GM21447 (cell line): ENCODE data around the gene C3orf62.
"Not testable (repeated sequence)": the region's sequence is repeated elsewhere in the genome, so short reads cannot be mapped to it uniquely, and the experiment has no call there.

Experiments used
- ATAC-seq: cut with Tn5 transposase; IDR thresholded peaks from one replicate; pipeline ENCODE4 v1.9.1; 2021; ENCODE audit not compliant: unreplicated experiment

The C3orf62 gene

DNA sequence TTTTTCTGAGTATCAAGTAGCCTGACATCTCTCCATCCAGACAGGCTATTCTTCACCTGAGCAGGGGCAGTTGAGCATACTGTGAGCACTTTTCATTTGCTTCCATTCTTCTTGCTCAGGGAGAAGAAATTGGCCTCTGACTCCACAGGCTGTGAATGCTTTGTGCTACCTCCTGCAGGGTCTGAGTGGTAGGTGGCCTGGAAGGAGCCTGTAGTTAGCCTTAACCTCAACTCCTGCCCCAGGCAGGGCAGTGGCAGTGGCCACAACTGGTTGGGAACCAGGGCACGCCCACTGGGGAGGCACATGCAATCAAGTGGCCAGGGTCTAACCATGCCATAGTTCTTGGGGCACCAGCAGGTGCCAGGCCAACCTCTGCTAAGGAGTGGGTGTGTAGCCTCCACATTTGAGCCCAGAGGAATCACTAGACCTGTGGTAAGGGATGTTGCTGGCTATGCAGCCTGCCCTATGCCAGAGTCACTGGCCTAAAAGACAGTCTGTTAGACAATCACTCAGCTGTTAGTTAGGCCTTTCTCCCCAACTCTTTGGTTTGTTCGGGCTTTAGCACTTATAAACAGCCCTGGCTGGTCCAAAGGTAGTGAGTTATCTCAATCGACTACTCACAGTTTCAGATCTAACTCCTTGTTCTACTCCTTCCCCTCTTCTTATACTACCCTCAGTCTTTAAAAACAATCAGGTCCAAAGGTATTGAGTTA lies 7.4 kb downstream of the C3orf62 start:
- ATAC-seq: no peak

DNA sequence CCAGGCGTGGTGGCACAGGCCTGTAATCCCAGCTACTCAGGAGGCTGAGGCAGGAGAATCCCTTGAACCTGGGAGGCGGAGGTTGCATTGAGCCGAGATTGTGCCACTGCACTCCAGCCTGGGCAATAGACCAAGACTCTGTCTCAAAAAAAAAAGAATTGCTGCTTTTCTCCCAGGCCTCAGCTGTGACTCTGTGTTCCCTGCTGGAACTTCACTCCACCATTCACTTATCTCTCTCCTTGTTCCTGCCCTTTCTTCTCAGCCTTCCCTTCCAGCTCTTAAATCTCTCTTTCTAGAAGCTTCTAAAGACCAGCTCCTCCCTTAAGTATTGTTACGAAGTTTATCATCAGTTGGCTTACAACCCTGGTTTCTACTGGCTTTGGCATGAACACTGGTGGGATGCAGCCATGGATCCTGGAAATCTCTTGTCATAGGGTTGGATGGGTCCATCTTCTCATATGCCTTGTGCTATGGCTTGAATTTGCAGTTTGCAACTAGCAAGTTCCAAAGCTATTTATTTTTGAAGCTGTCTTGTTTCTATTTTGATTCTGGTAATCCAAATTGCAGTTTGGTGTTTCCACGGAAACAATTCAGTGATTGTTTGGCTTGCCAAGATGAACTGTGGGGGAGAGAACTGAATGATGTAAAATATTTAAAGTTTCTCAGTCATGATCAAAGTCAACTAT lies 10.5 kb downstream of the C3orf62 start:
- no peak for ATAC-seq

DNA sequence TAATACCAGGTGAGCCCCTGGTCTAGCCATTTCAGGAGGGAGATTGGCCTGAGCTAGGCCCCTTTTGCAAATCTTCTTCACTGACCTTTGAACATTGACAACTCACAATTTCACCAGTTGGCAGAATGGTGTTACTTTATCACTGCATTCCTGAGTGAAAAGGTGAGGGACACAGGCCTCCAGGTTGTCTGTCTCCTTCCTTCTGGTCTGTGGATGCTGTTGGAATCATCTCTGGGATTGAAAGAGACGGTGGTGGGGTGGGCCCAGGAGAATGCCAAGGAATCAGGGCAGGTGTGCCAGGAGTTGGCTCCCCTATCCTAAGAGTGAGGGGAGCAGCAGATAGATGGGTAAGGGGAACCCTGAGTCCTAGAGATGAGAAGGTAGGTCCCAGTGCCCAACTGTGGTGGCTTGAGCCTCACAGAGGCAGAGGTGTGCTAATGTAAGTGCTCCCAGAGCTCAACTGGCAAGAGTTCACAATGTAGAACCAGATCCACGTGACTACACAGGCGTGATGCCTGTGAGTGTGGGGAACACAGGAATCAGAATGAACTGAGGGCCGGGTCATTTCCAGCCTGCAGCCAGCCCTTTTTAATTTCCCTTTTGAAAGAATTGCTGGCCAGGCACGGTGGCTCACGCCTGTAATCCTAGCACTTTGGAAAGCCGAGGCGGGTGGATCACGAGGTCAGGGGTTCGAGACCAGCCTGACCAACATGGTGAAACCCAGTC lies 11.2 kb downstream of the C3orf62 start:
- ATAC-seq: no peak

DNA sequence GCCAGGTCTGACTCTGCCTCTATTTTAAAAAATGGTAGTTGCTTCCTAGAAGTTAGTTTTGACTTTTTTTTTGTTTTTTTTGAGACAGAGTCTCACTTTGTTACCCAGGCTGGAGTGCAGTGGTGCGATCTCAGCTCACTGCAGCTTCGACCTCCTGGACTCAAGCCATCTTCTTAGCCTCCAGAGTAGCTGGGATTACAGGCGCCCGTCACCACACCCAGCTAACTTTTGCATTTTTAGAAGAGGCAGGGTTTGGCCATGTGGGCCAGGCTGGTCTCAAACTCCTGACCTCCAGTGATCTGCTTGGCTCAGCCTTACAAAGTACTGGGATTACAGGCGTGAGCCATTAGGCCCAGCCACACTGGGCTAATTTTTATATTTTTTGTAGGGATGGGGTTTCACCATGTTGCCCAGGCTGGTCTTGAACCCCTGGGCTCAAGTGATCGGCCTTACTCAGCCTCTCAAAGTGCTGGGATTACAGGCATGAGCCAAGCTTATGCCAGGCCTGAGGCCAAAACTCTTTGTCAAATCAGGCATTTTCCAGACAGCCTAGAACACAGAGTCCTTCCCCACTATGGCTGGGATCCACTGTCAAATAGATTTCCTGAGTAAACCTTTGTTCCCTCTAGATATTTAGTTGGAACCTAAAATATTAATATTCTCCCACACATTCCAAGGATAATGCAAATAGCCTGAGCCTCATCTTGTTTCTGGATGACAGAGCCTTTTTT lies 13.7 kb downstream of the C3orf62 start:
- ATAC-seq: no peak

DNA sequence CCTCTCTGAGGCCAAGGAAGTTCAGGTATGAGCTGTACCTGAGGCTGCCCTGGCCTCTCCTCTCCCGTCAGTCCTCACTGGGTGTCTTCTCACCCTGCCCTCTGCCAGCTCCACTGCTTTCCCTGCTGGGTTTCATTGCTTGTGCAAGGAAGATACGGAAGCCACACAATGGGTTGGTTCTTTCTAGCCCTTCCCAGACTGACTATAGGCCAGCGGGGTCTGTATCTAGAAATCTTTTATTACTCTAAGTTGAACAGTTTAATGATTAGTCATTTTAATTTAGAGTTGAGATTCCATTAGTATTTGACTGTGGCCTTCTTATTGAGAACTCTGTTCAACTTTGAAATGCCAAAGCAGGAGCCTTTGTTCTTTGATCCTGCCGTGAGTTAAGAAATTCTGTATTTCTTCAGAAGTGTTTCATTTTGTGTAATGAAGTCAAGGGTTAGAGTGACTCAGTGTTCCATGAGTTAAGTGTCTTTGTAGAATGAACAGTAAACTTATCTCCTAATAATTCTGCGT lies 16.2 kb downstream of the C3orf62 start:
- no peak for ATAC-seq

DNA sequence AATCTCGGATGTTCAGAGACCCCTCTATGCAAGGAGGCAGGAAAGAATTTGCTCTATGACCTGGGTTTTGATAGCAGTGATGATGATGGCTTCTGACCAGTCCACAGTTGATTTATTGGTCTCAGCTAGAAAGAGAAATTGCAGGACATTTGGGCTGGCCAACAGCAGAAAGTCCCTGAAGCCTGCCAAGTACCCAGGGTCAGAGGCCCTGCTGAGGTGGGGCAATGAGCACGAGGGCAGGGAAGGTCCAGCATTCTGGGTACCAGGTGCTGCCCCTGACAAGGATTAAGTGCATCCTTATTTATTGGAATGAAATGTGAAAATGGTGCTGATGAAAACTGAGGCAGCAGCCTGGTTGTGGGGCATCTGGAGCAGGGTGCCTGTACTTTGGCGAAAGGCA lies 19.8 kb downstream of the C3orf62 start:
- ATAC-seq: no peak

DNA sequence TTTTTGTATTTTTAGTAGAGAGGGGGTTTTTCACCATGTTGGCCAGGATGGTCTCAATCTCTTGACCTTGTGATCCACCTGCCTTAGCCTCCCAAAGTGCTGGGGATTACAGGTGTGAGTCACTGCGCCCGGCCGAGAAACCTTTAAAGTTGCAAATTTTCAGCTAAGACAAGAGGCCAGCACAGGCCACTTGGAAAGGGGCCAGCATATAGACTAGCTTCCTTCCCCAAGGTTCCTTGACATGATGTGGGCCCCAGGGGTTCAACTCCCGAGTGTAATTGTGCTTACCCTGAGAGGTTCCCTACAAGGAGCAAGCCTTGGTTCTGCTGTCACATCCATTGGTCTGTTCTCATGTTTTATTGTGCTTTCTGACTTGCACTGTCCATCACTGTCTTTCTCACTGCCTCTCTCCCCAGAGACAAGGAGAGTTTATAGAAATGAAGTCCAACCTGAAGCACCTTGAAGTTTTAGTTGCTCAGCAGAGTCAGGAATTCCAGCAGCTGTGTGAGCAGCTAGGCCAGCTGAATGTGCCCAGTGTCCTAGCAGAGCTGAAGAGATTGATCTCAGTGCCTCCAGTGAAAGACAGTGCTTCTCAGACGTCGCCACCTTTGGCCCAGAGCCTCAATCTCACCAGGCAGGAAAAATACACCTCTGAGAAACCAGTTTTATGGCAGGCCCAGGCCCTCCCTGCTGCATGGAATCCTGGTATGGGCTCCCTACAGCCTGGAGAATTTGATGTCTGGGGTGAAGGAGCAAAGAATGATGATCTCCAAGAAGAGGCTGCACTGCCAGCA lies 21.1 kb downstream of the C3orf62 start:
- no peak for ATAC-seq

DNA sequence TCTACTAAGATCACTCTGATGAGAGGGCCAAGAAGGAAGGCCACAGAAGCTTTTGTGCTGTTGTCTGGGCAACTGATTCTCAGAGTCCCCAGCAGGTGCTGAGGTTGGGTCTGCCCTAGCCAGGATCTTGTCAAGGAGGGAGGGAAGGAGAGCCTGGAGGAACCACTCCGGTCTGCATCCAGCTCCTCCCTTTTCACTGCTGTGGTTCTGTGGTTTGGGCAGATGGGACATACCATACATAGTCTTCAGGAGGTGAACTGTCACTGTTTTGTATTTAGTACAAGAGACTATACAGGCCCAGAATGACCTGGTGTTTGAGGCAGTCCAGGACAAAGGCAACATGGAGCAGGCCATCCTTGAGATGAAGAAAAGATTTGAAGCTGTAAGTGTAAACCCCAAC lies 21.9 kb downstream of the C3orf62 start:
- no peak for ATAC-seq

DNA sequence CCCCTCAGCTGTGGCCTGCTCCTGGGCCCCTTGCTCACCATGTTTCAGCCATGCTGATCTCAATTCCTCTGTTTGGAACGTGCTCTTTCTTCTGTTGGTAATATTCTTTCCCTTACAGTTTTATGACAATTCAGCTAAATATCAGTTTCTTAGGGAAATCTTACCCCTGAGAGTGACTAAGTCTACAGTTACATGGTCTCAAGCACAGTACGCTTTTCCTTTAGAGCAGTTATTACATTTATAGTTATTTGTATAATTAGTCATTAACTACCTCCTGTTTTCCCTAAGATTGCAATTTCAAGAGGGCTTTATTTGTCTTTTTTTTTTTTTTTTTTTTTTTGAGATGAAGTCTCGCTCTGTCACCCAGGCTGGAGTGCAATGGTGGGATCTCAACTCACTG lies 23.5 kb downstream of the C3orf62 start:
- ATAC-seq: no peak

DNA sequence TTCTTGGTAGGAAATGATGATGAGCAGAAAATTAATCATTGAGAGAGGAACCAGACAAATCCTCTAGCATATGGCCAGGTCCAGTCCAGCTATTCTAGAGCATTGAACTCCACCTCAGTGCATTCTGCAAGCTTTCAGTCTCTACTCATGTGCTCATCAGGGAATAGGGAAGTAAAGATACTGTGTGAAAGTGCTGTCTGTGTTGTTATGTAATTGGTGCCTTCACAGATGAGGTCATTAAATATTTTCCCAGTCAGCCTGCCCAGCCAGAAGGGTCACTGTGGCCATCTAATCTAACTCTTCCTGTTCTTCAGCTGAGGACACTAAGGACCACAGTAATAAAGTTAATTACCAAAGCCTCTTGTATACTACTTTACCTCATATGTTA lies 28.2 kb downstream of the C3orf62 start:
- ATAC-seq: no peak

DNA sequence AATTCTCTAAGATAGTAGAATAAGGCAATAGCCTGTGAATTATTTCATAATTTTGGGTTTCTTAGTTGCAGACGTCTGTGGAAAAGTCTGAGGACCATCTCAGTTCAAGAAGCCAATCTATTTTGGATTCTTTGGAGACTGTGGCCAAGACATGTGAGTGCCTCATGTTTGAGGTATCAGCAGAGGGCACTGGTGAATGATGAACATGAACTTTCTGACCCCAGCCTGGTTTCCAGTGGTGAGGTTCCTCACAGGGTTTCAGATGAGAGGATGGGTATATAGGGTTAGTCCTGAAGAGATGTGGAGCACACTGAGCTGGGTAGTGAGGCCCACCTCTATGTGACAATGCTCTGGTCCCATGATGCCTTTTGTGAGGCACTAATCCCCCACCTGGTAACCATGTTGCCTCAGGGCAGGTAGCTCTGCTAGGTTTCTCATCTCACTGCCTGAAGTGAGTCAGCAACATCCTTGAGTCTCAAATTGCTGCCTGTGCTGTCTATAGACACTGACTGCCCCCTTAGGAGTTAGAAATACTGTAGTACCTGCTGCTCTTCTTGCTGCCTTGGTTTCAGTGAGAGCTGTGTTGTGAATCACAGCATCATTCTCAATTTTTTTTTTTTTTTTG lies 32.3 kb downstream of the C3orf62 start:
- ATAC-seq: no peak

DNA sequence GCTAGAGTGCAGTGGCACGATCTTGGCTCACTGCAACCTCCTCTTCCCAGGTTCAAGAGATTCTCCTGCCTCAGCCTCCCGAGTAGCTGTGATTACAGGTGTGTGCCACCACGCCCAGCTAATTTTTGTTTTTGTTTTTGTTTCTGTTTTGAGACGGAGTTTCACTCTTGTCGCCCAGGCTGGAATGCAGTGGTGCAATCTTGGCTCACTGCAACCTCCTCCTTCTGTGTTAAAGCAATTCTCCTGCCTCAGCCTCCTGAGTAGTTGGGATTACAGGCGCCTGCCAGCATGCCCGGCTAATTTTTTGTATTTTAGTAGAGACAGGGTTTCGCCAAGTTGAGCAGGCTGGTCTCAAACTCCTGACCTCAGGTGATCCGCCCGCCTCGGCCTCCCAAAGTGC lies 36.9 kb downstream of the C3orf62 start:
- ATAC-seq: not testable (repeated sequence)

DNA sequence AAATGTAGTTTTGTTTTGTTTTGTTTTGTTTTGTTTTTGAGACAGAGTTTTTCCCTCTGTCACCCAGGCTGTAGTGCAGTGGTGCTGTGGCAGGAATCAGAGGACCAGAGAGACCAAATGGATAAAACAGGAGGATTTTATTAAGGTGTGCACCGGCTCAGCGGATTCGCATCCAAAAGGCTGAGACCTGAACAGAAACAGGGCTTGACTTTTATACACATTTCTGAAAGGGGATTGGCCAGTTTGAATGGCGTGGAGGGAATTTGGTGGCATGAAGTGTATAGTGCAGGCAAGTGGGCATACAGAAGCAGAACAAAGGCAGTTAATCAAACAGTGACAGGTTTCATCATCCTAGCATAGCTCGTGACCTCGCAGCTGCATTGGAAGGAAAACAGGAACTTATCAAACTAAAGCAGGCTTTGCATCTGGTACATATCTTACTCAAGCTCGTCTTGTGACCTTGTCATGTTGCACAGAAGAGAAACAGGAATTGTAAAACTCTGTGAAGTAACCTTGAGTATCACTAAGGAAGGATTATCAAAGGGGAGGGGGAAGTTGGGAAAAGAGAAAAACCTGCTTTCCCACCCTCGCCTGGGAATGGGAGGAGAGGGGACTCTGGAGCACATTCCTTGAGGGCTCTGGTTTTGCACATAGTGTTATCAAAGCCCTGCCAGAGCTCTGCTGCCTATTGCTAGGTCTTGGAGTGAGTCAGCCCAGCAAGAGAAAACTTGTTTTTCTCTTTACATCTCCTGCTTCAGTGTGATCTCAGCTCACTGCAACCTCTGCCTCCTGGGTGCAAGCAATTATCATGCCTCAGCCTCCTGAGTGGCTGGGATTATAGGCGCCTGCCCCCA lies 38.5 kb downstream of the C3orf62 start:
- no peak for ATAC-seq

DNA sequence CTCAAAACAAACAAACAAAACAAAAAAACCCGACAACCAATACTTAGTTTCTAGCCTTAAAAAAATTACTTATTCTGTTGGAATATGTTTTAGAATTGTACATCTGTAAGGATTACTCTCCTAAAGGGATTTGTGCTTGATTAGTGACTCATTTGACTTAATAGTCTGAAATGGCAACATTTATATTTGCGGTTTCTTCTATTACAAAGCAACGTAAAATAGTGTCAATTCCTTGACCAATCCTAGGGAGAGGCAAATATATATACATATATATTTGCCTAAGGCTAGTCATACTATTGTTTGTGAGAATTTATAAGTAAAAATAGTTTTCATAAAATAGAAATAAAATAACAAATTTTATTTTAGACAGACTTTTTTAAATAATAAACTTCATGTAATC lies 39.7 kb downstream of the C3orf62 start:
- ATAC-seq: no peak

DNA sequence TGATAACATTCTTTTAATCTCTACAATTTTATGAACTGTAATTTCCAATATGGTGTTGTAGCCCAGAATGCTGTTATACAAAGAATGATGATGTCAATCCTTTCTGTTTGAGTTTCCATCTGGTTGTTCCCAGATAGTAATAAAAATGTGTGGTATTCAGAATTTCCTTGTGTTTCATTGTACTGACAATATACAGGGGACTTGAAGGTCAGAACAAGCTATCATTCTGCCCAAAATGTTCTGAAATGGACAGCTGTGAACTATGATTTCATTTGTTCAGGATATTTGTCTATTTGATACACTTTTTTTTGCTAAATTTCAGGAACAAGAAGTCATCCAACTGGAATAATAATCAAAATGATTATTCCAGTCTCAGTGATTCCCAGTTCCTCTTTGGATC lies 40.8 kb downstream of the C3orf62 start:
- no peak for ATAC-seq

DNA sequence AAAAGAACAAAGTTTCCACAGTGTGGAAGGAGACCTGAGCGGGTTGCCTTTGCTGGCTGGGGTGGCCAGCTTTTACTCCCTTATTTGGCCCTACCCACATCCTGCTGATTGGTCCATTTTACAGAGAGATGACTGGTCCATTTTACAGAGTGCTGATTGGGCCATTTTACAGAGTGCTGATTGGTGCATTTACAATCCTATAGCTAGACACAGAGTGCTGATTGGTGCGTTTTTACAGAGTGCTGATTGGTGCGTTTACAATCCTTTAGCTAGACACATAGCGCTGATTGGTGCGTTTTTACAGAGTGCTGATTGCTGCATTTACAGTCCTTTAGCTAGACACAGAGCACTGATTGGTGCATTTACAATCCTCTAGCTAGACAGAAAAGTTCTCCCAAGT lies 48.2 kb downstream of the C3orf62 start:
- not testable (repeated sequence) for ATAC-seq

DNA sequence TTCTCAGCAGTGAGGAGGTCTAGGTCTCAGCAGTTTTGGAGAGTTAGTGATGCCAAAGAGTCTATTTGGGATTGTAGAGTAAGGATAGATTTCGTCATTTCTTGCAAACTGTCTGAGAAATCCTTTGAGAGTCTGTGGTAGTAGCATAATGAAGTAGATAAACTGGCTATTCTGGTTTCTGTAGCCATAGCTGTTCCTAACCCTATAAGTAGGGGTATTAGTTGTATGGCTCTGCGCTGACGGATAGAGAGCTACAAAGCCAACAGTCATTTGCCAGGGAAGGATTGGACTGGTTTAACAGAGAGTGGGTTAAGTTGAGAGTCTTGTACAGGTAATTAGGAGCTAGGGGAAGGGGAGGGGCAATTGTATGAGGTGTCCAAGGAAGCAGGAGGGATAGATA lies 55.0 kb downstream of the C3orf62 start:
- ATAC-seq: no peak

DNA sequence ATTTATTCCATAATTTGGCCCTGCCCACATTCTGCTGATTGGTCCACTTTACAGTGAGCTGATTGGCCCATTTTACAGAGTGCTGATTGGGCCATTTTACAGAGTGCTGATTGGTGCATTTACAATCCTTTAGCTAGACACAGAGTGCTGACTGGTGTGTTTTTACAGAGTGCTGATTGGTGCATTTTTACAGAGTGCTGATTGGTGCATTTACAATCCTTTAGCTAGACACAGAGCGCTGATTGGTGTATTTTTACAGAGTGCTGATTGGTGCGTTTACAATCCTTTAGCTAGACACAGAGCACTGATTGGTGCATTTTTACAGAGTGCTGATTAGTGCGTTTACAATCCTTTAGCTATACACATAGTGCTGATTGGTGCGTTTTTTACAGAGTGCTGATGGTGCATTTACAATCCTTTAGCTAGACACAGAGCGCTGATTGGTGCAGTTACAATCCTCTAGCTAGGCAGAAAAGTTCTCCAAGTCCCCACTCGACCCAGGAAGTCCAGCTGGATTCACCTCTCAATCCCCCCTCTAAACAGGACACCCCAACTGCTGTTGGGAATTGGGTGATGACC lies 56.0 kb downstream of the C3orf62 start:
- ATAC-seq: not testable (repeated sequence)

DNA sequence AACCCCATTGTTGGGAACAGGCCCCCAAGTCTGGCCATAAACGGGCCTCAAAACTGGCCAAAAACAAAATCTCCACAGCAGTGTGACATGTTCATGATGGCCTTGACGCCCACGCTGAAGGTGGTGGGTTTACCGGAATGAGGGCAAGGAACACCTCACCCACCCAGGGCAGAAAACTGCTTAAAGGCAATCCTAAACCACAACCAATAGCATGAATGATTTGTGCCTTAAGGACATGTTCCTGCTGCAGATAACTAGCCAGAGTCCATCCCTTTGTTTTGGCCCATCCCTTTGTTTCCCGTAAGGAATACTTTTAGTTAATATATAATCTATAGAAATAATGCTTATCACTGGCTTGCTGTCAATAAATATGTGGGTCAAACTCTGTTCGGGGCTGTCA lies 57.9 kb downstream of the C3orf62 start:
- no peak for ATAC-seq
